Hepatocyte (in vitro differentiated cells): ENCODE measurements around the gene FOXP4. TPM values are rescaled to one million over a fixed set of nuclear protein-coding genes. Genes with fewer than 3 reads are reported as not detected.

Experiments used
- DNase-seq: peaks from one replicate; pipeline ENCODE4 v3.0.0-alpha.2; 2016; ENCODE audit warnings: low spot score
- H2AFZ ChIP-seq: fragments of 200-600 bp; sonication (generic); 2 replicates; pipeline ENCODE4 v1.6.0; 2016; ENCODE audit warnings: antibody characterized with exemption, mild to moderate bottlenecking
- H3K27ac ChIP-seq: fragments of 200-600 bp; sonication (generic); 2 replicates; pipeline ENCODE4 v1.5.1; 2016; ENCODE audit warnings: mild to moderate bottlenecking
- H3K27me3 ChIP-seq: fragments of 200-600 bp; sonication (generic); 2 replicates; pipeline ENCODE4 v1.6.1; 2016
- H3K36me3 ChIP-seq: fragments of 200-600 bp; sonication (generic); replicated peaks from 2 replicates; pipeline ENCODE4 v1.5.1; 2016; ENCODE audit warnings: low read depth; ENCODE audit not compliant: insufficient read depth
- H3K4me1 ChIP-seq: fragments of 200-600 bp; sonication (generic); 2 replicates; pipeline ENCODE4 v1.5.1; 2016; ENCODE audit warnings: mild to moderate bottlenecking, moderate library complexity; ENCODE audit not compliant: insufficient read depth
- H3K4me2 ChIP-seq: fragments of 200-600 bp; sonication (generic); 2 replicates; pipeline ENCODE4 v1.6.0; 2016
- H3K4me3 ChIP-seq: fragments of 200-600 bp; sonication (generic); 2 replicates; pipeline ENCODE4 v1.5.1; 2016; ENCODE audit warnings: mild to moderate bottlenecking
- H3K79me2 ChIP-seq: fragments of 200-600 bp; sonication (generic); 2 replicates; pipeline ENCODE4 v1.6.0; 2017; ENCODE audit warnings: mild to moderate bottlenecking
- H3K9me2 ChIP-seq: fragments of 200-600 bp; sonication (generic); replicated peaks from 2 replicates; pipeline ENCODE4 v1.6.0; 2017; ENCODE audit warnings: mild to moderate bottlenecking; ENCODE audit not compliant: insufficient read depth
- H3K9me3 ChIP-seq: fragments of 200-600 bp; sonication (generic); 2 replicates; pipeline ENCODE4 v1.5.1; 2016; ENCODE audit warnings: low read depth, mild to moderate bottlenecking
- H4K20me1 ChIP-seq: fragments of 200-600 bp; sonication (generic); 2 replicates; pipeline ENCODE4 v1.6.0; 2016; ENCODE audit warnings: mild to moderate bottlenecking; ENCODE audit not compliant: insufficient read depth, poor library complexity, severe bottlenecking
- EZH2 ChIP-seq: fragments of 200-600 bp; sonication (generic); IDR thresholded peaks from 2 replicates; pipeline ENCODE4 v1.6.1; 2016; ENCODE audit warnings: antibody characterized with exemption, mild to moderate bottlenecking, borderline replicate concordance
- EZH2phosphoT487 ChIP-seq: fragments of 200-600 bp; sonication (generic); IDR thresholded peaks from one replicate; pipeline ENCODE4 v1.6.1; 2018; ENCODE audit warnings: antibody characterized with exemption, mild to moderate bottlenecking, low read depth, moderate library complexity; ENCODE audit not compliant: unreplicated experiment, severe bottlenecking
- WGBS: methylation state at CpG from one replicate; pipeline ENCODE4 v1.1.6; 2016; ENCODE audit warnings: low lambda C conversion rate; ENCODE audit errors: missing lambda C conversion rate; 5-methylcytosine and 5-hydroxymethylcytosine counted together
- polyA plus RNA-seq: library from polyadenylated mRNA; unstranded; fragments of >200 nt; fragmentation: Nextera tagmentation; extraction: Ambion mirVana; gene quantifications from 2 replicates; pipeline ENCODE4 v1.2.1, GENCODE V29; 2016
- total RNA-seq: library from RNA; depleted of rRNA; stranded (reverse); fragments of >200 nt; gene quantifications from 2 replicates; pipeline ENCODE4 v1.2.3, GENCODE V29; 2014
- TF ChIP-seq, protein P1 (sequence below): fragments of 200-600 bp; sonication (generic); IDR thresholded peaks from 2 replicates; pipeline ENCODE4 v1.5.1; 2016; ENCODE audit warnings: antibody characterized with exemption, mild to moderate bottlenecking; ENCODE audit not compliant: poor library complexity

Gene FOXP4
- total and polyA plus RNA-seq, 2 experiments from 2014 or later: 24.3 to 87.8 TPM

DNA sequence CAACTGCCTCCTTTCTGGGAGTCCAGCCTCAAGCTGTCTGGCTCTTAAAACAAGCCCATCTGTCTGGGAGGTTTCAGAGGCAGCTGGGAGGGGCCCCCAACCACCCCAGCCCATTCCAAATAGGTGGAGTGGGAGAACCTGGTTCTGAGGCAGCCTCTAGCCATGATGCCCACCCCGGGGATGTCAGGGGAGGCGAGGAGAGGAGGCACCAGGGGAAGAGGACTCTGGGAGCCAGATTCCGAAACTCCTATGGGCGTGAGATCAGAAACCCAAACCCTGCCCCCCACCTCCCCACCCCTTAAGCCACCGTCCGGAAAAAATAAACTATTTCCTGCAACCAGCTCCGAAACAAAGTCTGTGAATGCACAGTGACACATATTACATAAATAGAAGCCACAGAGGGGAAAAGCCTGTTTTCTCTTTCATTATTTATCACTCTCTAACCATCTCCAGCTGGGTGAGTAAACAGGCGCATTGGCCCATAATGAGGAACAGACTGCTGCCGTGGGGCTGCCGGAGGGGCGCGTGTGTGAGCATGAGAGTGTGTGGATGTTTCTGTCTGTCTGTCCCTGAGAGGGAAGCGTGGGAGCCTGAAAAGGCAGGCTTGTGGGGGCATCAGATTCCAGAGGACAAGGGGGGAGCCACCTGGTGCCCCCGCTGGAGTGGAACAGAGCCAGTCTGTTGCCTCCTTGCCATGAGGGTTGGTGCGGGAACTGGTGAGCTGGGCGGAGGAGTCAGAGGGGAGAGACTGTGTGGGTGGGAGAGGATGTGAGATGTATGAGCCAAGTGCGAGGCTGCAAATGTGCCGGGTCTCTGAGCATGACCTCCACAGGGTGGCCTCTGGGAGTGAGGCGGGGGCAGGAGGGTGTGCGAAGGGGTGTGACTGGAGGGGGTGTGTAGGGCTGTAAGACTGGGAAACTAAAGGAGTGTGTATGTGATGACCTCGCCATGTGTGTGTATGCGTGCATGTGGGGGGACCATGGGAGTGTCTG, 14.3 kb upstream of the FOXP4 start:
- Histone ChIP-seq H3K4me1 (peaks cover 46% of the 10 kb centered on the region), H3K9me2 (no peaks in the 10 kb centered on the region), H4K20me1 (no peaks in the 10 kb centered on the region), H3K9me3 (no peaks in the 10 kb centered on the region), H3K27me3 (no peaks in the 10 kb centered on the region), H3K36me3 (no peaks in the 10 kb centered on the region), H3K4me3 (no peak overlapping the region), H3K79me2 (peaks cover 5% of the 10 kb centered on the region), H3K27ac (peak overlapping the region; percentile 54), H3K4me2 (peak overlapping the region; percentile 62), H2AFZ (no peak overlapping the region)
- 39% methylated on average over 20 of the region's 22 CpGs for WGBS
- TF ChIP-seq, protein P1, sequence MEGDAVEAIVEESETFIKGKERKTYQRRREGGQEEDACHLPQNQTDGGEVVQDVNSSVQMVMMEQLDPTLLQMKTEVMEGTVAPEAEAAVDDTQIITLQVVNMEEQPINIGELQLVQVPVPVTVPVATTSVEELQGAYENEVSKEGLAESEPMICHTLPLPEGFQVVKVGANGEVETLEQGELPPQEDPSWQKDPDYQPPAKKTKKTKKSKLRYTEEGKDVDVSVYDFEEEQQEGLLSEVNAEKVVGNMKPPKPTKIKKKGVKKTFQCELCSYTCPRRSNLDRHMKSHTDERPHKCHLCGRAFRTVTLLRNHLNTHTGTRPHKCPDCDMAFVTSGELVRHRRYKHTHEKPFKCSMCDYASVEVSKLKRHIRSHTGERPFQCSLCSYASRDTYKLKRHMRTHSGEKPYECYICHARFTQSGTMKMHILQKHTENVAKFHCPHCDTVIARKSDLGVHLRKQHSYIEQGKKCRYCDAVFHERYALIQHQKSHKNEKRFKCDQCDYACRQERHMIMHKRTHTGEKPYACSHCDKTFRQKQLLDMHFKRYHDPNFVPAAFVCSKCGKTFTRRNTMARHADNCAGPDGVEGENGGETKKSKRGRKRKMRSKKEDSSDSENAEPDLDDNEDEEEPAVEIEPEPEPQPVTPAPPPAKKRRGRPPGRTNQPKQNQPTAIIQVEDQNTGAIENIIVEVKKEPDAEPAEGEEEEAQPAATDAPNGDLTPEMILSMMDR: no peak
- peak; percentile 35 for TF ChIP-seq EZH2phosphoT487
- DNase-seq: peak; percentile 36

DNA sequence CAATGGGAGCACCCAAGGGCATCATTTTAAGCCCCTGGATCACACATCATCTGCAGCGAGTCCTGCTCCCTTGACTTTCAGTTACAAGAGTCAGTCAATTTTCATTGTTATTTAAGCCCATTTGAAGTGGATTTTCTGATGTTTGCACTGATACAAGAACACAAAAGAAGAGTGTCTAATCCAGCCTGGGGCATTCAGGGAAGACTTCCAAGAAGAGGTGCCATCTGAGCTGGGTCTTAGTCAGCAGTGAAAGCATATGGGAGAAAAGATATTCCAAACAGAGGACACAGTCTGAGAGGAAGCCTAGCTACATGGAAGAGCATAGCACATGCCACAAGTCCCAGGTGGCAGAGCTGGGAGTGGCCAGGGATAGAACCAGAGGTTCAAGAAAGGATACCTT, 10.4 kb upstream of the FOXP4 start:
- H3K4me1 ChIP-seq: peaks cover 40% of the 10 kb centered on the region
- TF ChIP-seq EZH2phosphoT487: no peak
- TF ChIP-seq, protein P1: no peak
- TF ChIP-seq EZH2: no peak
- 91% methylated on average over 1 of the region's 1 CpG for WGBS
- H2AFZ ChIP-seq: no peak overlapping the region
- H3K9me3 ChIP-seq: no peaks in the 10 kb centered on the region
- no peak for DNase-seq
- peaks cover 13% of the 10 kb centered on the region for H3K79me2 ChIP-seq
- no peaks in the 10 kb centered on the region for H3K9me2 ChIP-seq
- H3K27ac ChIP-seq: no peak overlapping the region
- no peaks in the 10 kb centered on the region for H3K36me3 ChIP-seq
- no peak overlapping the region for H3K4me2 ChIP-seq
- no peak overlapping the region for H3K4me3 ChIP-seq
- no peaks in the 10 kb centered on the region for H3K27me3 ChIP-seq
- H4K20me1 ChIP-seq: no peaks in the 10 kb centered on the region

DNA sequence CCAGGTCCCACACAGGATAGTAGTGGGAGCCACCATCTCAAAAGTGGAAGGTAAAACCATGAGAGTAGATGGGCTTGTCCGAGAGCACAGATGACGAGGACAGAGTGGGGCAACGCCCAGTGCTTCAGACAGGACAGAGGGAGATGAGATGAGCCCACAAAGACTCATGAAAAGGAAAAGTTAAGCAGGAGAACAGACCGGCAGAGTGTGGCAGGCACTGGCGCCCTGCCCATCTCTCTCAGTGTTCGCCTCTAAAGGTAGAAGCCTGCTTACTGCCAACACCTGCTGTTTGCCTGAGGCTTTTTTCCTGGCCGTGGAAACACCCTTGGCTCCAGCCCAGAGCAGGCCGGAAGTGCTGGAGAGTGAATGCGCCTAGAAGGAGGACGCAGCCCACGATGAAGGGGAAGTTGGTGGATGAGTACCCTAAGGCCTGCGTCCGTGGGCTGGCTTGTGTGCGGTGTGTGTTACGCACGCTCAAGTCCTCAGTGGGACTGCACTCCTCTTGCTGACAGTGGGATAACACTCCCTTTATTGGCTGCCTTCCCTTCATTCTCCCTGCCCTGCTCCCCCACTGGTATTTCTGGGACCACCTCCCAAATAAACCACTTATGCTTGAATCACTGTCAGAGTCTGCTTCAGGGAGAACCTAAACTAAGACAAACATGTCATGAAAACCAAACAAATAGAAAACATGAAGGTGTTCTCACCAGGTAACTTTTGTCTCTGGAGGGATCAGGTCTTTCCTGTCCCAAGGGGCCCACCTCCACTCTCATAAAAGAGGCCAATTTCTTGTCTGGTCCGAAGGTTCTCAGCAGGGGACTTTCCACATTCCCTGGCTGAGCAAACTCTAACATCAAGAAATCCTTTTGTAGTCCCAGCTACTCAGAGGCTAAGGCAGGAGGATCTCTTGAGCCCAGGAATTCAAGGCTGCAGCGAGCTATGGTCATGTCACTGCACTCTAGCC, 9.1 kb upstream of the FOXP4 start:
- H3K36me3 ChIP-seq: no peaks in the 10 kb centered on the region
- 59% methylated on average over 18 of the region's 18 CpGs for WGBS
- H3K79me2 ChIP-seq: peaks cover 22% of the 10 kb centered on the region
- peak; percentile 52 for DNase-seq
- H2AFZ ChIP-seq: no peak overlapping the region
- peaks cover 28% of the 10 kb centered on the region for H3K4me1 ChIP-seq
- H3K4me2 ChIP-seq: peak overlapping the region; percentile 9
- no peaks in the 10 kb centered on the region for H4K20me1 ChIP-seq
- H3K9me2 ChIP-seq: no peaks in the 10 kb centered on the region
- H3K9me3 ChIP-seq: no peaks in the 10 kb centered on the region
- TF ChIP-seq EZH2phosphoT487: no peak
- TF ChIP-seq, protein P1: no peak
- TF ChIP-seq EZH2: no peak
- no peaks in the 10 kb centered on the region for H3K27me3 ChIP-seq
- no peak overlapping the region for H3K4me3 ChIP-seq
- peak overlapping the region; percentile 86 for H3K27ac ChIP-seq
